Measurements from ENCODE around the gene NEBL. TPM values are rescaled to one million over a fixed set of nuclear protein-coding genes. Genes with fewer than 3 reads are reported as not detected.

The NEBL gene
- total RNA-seq, 2 experiments from 2014 or later: not detected

DNA sequence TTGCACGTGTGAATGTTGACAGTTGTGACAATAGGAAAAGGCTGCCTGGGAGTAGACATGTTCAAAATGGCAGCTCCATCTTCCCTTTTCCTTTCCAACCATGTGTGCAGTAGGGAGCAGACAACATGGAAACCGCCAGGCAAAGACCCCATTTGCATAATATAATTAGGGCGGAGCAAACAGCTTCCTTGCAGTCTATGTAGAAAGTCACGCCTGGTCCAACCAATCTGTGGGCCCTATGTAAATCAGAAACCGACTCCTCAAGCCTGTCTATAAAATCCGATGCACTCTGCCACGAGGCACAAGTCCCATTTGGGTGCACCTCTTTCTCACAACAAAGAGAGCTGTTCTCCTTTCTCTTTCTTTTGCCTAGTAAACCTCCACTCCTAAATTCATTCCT, 19.6 kb downstream of the NEBL start:
- DNase-seq: no peak
- ATAC-seq: no peak
- no peaks in the 10 kb centered on the region for H3K4me1 Mint-ChIP-seq (ENCODE audit: low read depth)
- no peaks in the 10 kb centered on the region for H3K9me3 Mint-ChIP-seq (ENCODE audit: insufficient read depth)
- ChIA-PET CTCF (no interaction called here), POLR2A (no interaction called here)
- H3K27me3 Mint-ChIP-seq (ENCODE audit: low read depth): no peaks in the 10 kb centered on the region
- no peaks in the 10 kb centered on the region for H3K36me3 Mint-ChIP-seq (ENCODE audit: low read depth)
- H3K27ac Mint-ChIP-seq: no peak overlapping the region
- H3K4me3 Mint-ChIP-seq: no peak overlapping the region

DNA sequence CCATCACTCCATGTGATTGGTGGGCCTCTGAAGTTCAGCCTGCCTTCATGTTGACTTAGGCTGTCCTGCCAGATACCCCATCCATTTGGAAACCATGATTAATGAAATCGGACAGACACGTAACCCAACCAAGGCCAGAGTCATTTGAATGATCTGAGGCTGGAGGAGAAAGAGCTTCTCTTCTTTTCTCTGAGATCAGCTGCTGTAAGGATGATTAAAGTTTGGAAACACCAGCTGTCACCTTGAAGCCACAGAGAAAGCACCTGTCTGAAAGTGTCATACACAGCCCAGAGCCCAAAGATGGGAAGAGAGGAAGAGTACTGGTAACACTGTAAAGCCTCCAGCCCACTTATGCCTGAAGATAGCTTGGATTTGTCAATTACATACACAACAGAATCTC, 22.9 kb downstream of the NEBL start:
- Mint-ChIP-seq H3K27me3 (ENCODE audit: low read depth) (no peaks in the 10 kb centered on the region), H3K9me3 (ENCODE audit: insufficient read depth) (no peaks in the 10 kb centered on the region), H3K36me3 (ENCODE audit: low read depth) (no peaks in the 10 kb centered on the region), H3K4me3 (no peak overlapping the region), H3K27ac (no peak overlapping the region), H3K4me1 (ENCODE audit: low read depth) (no peaks in the 10 kb centered on the region)
- ChIA-PET CTCF (interaction anchor here (1.9 kb wide), 1 partner anchor 9 kb away, joined by 4 read pairs; no protein-coding TSS in a partner anchor), POLR2A (no interaction called here)
- ATAC-seq (no peak), DNase-seq (no peak)

DNA sequence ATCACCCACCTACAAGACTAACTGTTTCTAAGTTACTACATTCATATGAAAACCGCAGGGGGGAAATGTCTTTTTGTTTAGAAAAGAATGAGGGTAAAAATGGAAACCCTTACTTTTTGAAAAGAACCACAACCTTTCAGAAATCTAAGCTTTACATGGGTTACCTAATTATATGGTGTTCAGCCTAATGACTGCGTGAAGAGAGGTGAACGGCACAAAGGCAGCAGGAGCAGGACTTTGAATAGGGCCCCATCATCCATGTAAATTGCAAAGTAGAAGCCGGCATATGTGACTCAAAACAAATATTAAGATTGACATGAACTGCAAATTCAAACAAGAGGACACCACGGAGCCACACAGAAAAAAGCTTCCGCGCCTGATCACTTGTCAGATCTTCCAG, 25.1 kb downstream of the NEBL start:
- ChIA-PET CTCF (no interaction called here), POLR2A (no interaction called here)
- no peak overlapping the region for H3K27ac Mint-ChIP-seq
- ATAC-seq (no peak), DNase-seq (no peak)
- H3K36me3 Mint-ChIP-seq (ENCODE audit: low read depth): no peaks in the 10 kb centered on the region
- H3K9me3 Mint-ChIP-seq (ENCODE audit: insufficient read depth): no peaks in the 10 kb centered on the region
- H3K4me1 Mint-ChIP-seq (ENCODE audit: low read depth): no peaks in the 10 kb centered on the region
- no peaks in the 10 kb centered on the region for H3K27me3 Mint-ChIP-seq (ENCODE audit: low read depth)
- no peak overlapping the region for H3K4me3 Mint-ChIP-seq

DNA sequence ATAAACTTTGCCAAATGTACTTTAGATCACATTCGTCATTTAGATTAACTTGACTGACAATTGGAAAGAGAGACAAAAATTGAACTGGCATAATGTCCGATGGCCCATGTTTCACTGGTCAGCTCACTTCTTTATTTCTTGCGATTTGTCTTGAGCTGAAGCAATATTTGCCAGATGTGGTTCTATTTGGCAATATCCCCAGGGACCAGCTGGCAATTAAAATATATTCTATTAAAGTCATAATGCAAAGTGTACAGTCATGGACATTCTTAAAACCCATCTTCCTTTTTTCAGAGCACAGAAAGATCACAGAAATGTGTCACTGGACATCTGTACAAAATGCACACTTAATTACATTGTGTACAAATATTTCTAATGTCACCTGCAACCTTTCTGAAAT, 26.3 kb downstream of the NEBL start:
- no peak for DNase-seq
- CTCF ChIA-PET: no interaction called here
- Mint-ChIP-seq H3K36me3 (ENCODE audit: low read depth) (no peaks in the 10 kb centered on the region), H3K4me1 (ENCODE audit: low read depth) (no peaks in the 10 kb centered on the region), H3K27ac (no peak overlapping the region), H3K9me3 (ENCODE audit: insufficient read depth) (no peaks in the 10 kb centered on the region), H3K27me3 (ENCODE audit: low read depth) (no peaks in the 10 kb centered on the region), H3K4me3 (no peak overlapping the region)
- no peak for ATAC-seq
- POLR2A ChIA-PET: no interaction called here

DNA sequence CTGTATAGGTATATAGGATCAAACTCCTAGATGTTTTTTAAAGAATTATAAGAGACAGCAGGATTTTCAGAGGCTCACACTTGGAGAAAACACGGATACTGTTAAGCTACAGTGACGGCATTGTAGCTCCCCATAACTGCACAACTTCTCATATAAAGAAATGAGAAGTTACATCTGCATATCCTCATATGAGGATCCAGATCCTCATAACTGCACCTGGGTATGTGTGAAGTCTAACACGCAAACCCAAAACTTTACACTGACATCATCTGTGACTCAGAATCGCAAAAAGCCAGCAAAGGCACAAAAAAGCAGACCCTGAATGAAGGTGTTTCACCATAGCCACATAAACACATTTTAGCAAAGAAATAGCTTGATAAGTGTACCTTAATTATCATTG, 34.1 kb downstream of the NEBL start:
- CTCF ChIA-PET: no interaction called here
- DNase-seq (no peak), ATAC-seq (no peak)
- Mint-ChIP-seq H3K9me3 (ENCODE audit: insufficient read depth) (no peaks in the 10 kb centered on the region), H3K27me3 (ENCODE audit: low read depth) (no peaks in the 10 kb centered on the region), H3K36me3 (ENCODE audit: low read depth) (no peaks in the 10 kb centered on the region), H3K4me1 (ENCODE audit: low read depth) (no peaks in the 10 kb centered on the region), H3K27ac (no peak overlapping the region), H3K4me3 (no peak overlapping the region)
- POLR2A ChIA-PET: no interaction called here

DNA sequence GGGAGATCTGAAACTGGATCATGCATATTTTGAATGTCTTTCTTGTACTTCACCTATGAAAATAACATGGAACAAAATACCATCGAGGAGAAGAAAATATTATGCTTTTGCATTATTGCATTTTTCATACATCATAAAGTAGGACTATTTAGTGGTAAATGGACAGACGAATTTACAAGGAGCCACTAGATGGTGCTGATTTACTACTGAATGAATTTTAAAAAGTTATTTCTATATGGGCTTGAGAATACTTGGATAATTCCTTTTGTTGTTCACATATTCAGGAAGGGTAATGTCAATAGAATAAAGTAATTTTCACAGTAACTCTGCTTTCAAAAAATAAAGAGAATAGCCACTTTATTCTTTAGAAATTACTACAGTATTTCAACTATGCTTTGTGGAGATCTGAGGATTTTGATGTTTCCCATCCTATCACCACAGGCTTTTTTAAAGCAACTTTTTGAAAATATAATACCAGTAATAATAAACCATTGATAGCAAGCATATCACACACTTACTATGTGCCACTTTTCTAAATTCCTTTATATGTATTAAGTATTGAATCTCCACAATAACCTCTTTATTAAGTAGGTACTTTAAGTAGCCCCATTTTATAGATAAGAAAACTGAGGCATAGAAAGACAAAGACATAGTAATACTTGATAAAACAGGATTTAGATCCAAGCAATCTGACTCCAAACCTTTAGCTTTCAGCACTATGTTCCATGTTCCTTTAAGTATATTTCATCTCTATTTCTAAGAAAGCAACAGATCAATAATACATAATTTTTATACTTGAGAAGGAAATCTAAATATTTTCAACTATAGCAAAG, 38.6 kb downstream of the NEBL start:
- DNase-seq: no peak
- CTCF ChIA-PET: no interaction called here
- Mint-ChIP-seq H3K4me3 (no peak overlapping the region), H3K9me3 (ENCODE audit: insufficient read depth) (no peaks in the 10 kb centered on the region), H3K4me1 (ENCODE audit: low read depth) (no peaks in the 10 kb centered on the region), H3K27me3 (ENCODE audit: low read depth) (no peaks in the 10 kb centered on the region), H3K36me3 (ENCODE audit: low read depth) (no peaks in the 10 kb centered on the region), H3K27ac (no peak overlapping the region)
- POLR2A ChIA-PET: no interaction called here
- ATAC-seq: no peak

DNA sequence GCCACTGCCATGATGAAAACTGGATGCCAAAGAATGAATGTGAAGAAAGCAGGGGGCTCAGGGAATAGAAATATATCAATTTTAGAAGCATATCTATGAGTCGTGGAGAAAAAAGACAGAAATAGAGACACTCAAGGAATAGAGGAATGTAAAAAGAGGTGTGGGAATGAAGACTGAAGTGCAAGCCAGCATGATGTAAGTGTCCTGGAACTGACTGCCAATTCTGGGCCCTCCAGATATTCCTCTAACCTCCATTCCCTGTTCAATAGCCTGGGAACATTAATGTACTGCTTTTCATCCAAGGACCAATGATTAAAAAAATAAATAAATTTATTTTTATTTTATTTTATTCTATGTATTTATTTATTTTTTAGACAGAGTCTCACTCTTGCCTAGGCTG, 40.6 kb downstream of the NEBL start:
- ATAC-seq: no peak
- ChIA-PET POLR2A (no interaction called here), CTCF (no interaction called here)
- H3K4me3 Mint-ChIP-seq: no peak overlapping the region
- H3K27ac Mint-ChIP-seq: no peak overlapping the region
- no peaks in the 10 kb centered on the region for H3K36me3 Mint-ChIP-seq (ENCODE audit: low read depth)
- H3K9me3 Mint-ChIP-seq (ENCODE audit: insufficient read depth): no peaks in the 10 kb centered on the region
- DNase-seq: no peak
- H3K27me3 Mint-ChIP-seq (ENCODE audit: low read depth): no peaks in the 10 kb centered on the region
- no peaks in the 10 kb centered on the region for H3K4me1 Mint-ChIP-seq (ENCODE audit: low read depth)

DNA sequence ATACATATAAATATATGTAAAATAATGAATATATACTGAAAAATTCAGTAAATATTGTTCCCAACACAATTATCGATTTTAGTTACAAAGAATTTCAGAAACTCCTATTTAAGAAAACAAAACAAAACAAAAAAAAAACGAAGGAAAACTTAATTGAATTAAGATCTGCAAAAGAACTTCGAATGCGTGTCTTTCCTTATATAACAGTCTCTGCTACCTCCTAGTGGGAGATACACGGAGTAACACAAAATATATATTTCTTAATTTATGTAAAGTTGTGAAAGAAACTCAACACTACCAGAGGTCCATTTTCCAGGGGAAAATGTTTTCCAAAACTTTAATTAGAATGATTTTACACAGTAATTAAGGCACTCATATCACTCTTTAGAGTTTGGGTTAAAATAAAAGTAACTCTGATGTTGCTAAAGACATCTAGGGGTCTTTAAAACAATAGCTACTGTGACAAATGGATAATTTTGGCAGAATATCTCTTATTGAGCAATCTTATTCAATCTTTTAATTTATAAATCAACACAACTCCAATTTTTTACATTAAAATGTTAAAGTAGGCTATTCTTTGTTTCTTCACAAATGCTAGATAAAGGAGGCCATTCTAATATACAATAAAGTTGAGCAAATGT, 41.6 kb downstream of the NEBL start:
- ChIA-PET CTCF (no interaction called here), POLR2A (no interaction called here)
- Mint-ChIP-seq H3K27me3 (ENCODE audit: low read depth) (no peaks in the 10 kb centered on the region), H3K4me3 (no peak overlapping the region), H3K27ac (no peak overlapping the region), H3K4me1 (ENCODE audit: low read depth) (no peaks in the 10 kb centered on the region), H3K36me3 (ENCODE audit: low read depth) (no peaks in the 10 kb centered on the region), H3K9me3 (ENCODE audit: insufficient read depth) (no peaks in the 10 kb centered on the region)
- no peak for DNase-seq
- ATAC-seq: no peak

DNA sequence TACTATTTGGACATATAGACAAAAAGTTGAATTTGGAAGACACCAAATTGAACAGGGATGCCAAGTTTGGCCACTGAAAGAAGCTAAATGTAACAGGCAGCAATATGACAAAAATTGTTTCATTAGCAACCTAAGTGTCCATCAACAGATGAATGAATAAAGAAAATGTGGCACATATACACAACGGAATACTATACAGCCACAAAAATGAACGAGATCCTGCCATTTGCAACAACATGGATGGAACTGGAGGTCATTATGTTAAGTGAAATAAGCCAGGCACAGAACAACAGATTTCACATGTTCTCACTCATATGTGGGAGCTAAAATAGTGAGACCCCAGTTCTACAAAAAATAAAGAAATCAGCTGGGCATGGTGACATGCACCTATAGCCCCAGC, 43.8 kb downstream of the NEBL start:
- ChIA-PET CTCF (no interaction called here), POLR2A (no interaction called here)
- Mint-ChIP-seq H3K27ac (no peak overlapping the region), H3K9me3 (ENCODE audit: insufficient read depth) (no peaks in the 10 kb centered on the region), H3K36me3 (ENCODE audit: low read depth) (no peaks in the 10 kb centered on the region), H3K27me3 (ENCODE audit: low read depth) (no peaks in the 10 kb centered on the region), H3K4me1 (ENCODE audit: low read depth) (no peaks in the 10 kb centered on the region), H3K4me3 (no peak overlapping the region)
- no peak for DNase-seq
- ATAC-seq: no peak

DNA sequence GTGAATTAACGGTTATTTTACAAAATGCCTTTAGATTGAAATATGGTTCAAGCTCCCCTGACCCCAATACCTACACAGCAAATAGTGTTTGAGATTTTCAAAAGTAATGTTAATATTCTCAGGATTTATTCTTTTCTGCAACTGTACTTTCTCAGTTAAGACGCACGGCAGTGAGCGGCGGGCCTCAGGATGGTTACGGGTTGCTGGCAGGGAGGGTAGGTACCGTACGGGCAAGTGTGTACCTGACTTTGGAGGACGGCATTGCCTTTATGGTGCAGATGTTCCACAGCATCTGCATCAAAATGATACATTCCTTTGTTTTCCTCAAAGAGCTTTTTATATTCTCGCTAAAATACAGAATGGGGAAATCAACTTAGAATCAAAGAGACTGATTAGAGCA, 44.8 kb downstream of the NEBL start:
- H3K4me3 Mint-ChIP-seq: no peak overlapping the region
- no peak for DNase-seq
- H3K36me3 Mint-ChIP-seq (ENCODE audit: low read depth): no peaks in the 10 kb centered on the region
- no peaks in the 10 kb centered on the region for H3K27me3 Mint-ChIP-seq (ENCODE audit: low read depth)
- POLR2A ChIA-PET: no interaction called here
- no peak overlapping the region for H3K27ac Mint-ChIP-seq
- CTCF ChIA-PET: no interaction called here
- H3K4me1 Mint-ChIP-seq (ENCODE audit: low read depth): no peaks in the 10 kb centered on the region
- no peaks in the 10 kb centered on the region for H3K9me3 Mint-ChIP-seq (ENCODE audit: insufficient read depth)
- no peak for ATAC-seq

DNA sequence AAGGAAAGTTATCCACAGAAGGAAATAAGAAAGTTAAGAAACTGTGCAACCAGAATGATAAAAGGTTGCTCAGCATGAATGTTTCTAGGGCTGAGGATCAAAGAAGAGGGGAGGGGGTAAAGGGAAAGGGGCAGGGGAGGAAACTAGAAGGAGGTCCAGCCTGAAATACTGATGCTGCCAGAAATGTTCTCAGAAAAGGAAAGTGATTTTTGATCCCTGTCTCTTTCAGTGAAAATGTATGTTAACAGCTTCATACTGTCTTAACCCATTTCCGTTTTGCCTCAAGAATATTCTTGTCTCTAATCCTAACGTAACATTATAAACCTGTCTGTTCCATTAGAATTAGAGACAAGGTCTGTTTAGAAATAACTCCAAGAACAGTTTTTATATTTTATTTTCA, 49.6 kb downstream of the NEBL start:
- DNase-seq: no peak
- Mint-ChIP-seq H3K9me3 (ENCODE audit: insufficient read depth) (no peaks in the 10 kb centered on the region), H3K36me3 (ENCODE audit: low read depth) (no peaks in the 10 kb centered on the region), H3K4me1 (ENCODE audit: low read depth) (no peaks in the 10 kb centered on the region), H3K4me3 (no peak overlapping the region), H3K27ac (no peak overlapping the region), H3K27me3 (ENCODE audit: low read depth) (no peaks in the 10 kb centered on the region)
- POLR2A ChIA-PET: no interaction called here
- CTCF ChIA-PET: no interaction called here
- ATAC-seq: no peak

DNA sequence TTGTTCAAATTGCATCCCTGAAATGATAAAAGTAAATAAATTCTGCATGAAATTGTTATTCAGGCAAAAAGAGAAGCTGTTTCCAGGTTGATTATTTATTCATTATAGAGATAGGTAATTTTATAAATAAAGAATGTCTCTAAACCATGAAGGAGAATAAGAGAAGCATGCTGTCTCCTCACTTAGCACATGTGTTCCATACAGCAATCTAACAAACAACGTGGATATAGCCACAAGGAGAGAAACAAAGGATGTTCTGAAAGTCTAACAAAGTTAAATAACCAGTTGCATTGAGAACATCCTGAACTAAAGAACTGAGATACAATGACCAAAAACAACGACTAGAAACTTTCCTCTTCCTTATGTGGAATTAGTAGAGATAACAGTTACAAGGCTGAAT, 50.8 kb downstream of the NEBL start:
- no peaks in the 10 kb centered on the region for H3K9me3 Mint-ChIP-seq (ENCODE audit: insufficient read depth)
- no peak for DNase-seq
- no peak overlapping the region for H3K4me3 Mint-ChIP-seq
- ATAC-seq: no peak
- H3K27me3 Mint-ChIP-seq (ENCODE audit: low read depth): no peaks in the 10 kb centered on the region
- POLR2A ChIA-PET: no interaction called here
- no peaks in the 10 kb centered on the region for H3K4me1 Mint-ChIP-seq (ENCODE audit: low read depth)
- H3K36me3 Mint-ChIP-seq (ENCODE audit: low read depth): no peaks in the 10 kb centered on the region
- CTCF ChIA-PET: no interaction called here
- H3K27ac Mint-ChIP-seq: no peak overlapping the region

DNA sequence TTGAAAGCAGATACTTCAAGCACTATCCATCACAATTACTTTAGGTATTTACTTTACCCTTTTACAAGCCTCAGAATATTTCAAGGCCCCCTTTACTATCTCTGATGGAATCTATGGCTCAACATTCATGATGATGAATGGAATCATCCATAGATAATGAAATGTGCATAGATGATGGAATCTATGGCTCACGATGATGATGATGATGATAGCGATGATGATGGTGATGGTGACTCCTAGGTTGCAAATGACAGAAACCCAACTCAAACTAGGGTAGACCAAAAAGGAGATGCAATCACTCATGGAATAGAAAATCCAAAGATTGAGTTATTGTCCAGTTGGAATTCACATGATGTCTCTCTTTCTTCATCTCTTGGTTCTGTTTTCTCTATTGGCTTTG, 55.7 kb downstream of the NEBL start:
- Mint-ChIP-seq H3K36me3 (ENCODE audit: low read depth) (no peaks in the 10 kb centered on the region), H3K9me3 (ENCODE audit: insufficient read depth) (peaks cover 6% of the 10 kb centered on the region), H3K27me3 (ENCODE audit: low read depth) (no peaks in the 10 kb centered on the region), H3K4me3 (no peak overlapping the region), H3K4me1 (ENCODE audit: low read depth) (no peaks in the 10 kb centered on the region), H3K27ac (no peak overlapping the region)
- POLR2A ChIA-PET: interaction anchor here (1.1 kb wide), 1 partner anchor 11 kb away, joined by 3 read pairs; no protein-coding TSS in a partner anchor
- CTCF ChIA-PET: no interaction called here
- no peak for DNase-seq
- ATAC-seq: no peak
